Progenitor cell of endocrine pancreas (in vitro differentiated cells): ENCODE measurements around the gene SAMD4B. TPM values are rescaled to one million over a fixed set of nuclear protein-coding genes. Genes with fewer than 3 reads are reported as not detected.
A peak's percentile ranks its signal among the peaks of the same experiment; 100 is the strongest.

Experiments used
- DNase-seq: peaks from one replicate; pipeline ENCODE4 v3.0.0; 2021; ENCODE audit warnings: low spot score; ENCODE audit not compliant: unreplicated experiment
- H3K27ac Mint-ChIP-seq: 2 replicates; pipeline ENCODE4 v1.8.0; 2021; ENCODE audit warnings: mild to moderate bottlenecking, moderate library complexity, mixed read lengths
- H3K27me3 Mint-ChIP-seq: 2 replicates; pipeline ENCODE4 v1.8.0; 2021; ENCODE audit warnings: mixed read lengths
- H3K36me3 Mint-ChIP-seq: 2 replicates; pipeline ENCODE4 v1.8.0; 2022; ENCODE audit warnings: mixed read lengths; ENCODE audit not compliant: insufficient read depth
- H3K4me1 Mint-ChIP-seq: 2 replicates; pipeline ENCODE4 v1.8.0; 2021; ENCODE audit warnings: low read depth, mixed read lengths
- H3K4me3 Mint-ChIP-seq: 2 replicates; pipeline ENCODE4 v1.8.0; 2021; ENCODE audit warnings: low read depth, mild to moderate bottlenecking, moderate library complexity, mixed read lengths
- H3K9me3 Mint-ChIP-seq: 2 replicates; pipeline ENCODE4 v1.8.0; 2021; ENCODE audit warnings: low read depth, mixed read lengths
- total RNA-seq: library from RNA; stranded (reverse); gene quantifications from 2 replicates; pipeline ENCODE4 v1.2.1, GENCODE V29; 2021
- TF ChIP-seq, protein P1 (sequence below): fragments of 200-600 bp; sonication (generic); IDR thresholded peaks from one replicate; pipeline ENCODE4 v1.5.0; 2021; ENCODE audit warnings: antibody characterized with exemption, mild to moderate bottlenecking; ENCODE audit not compliant: unreplicated experiment

The SAMD4B gene
- total RNA-seq, 1 donor from 2014 or later, result 152 TPM

GRCh38 chr19:39423258-39424086 is 81.3 kb downstream of the SAMD4B start:
- DNase-seq, result no peak
- TF ChIP-seq, protein P1, sequence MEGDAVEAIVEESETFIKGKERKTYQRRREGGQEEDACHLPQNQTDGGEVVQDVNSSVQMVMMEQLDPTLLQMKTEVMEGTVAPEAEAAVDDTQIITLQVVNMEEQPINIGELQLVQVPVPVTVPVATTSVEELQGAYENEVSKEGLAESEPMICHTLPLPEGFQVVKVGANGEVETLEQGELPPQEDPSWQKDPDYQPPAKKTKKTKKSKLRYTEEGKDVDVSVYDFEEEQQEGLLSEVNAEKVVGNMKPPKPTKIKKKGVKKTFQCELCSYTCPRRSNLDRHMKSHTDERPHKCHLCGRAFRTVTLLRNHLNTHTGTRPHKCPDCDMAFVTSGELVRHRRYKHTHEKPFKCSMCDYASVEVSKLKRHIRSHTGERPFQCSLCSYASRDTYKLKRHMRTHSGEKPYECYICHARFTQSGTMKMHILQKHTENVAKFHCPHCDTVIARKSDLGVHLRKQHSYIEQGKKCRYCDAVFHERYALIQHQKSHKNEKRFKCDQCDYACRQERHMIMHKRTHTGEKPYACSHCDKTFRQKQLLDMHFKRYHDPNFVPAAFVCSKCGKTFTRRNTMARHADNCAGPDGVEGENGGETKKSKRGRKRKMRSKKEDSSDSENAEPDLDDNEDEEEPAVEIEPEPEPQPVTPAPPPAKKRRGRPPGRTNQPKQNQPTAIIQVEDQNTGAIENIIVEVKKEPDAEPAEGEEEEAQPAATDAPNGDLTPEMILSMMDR, result no peak
- Mint-ChIP-seq H3K27ac (no peak overlapping the region), H3K4me3 (no peak overlapping the region), H3K4me1 (peaks cover 4% of the 10 kb centered on the region), H3K27me3 (no peaks in the 10 kb centered on the region), H3K9me3 (no peaks in the 10 kb centered on the region), H3K36me3 (peaks cover 10% of the 10 kb centered on the region)

- Mint-ChIP-seq H3K27ac (no peak overlapping the region), H3K27me3 (no peaks in the 10 kb centered on the region), H3K9me3 (no peaks in the 10 kb centered on the region), H3K4me3 (no peak overlapping the region), H3K36me3 (peaks cover 8% of the 10 kb centered on the region), H3K4me1 (peaks cover 9% of the 10 kb centered on the region)
- DNase-seq, result no peak
- TF ChIP-seq, protein P1, result no peak
These were observed 82.7 kb downstream of the SAMD4B start for GRCh38 chr19:39424934-39425333.

- Mint-ChIP-seq H3K27me3 (no peaks in the 10 kb centered on the region), H3K4me3 (no peak overlapping the region), H3K4me1 (peaks cover 9% of the 10 kb centered on the region), H3K9me3 (no peaks in the 10 kb centered on the region), H3K36me3 (peaks cover 8% of the 10 kb centered on the region), H3K27ac (no peak overlapping the region)
- TF ChIP-seq, protein P1, result no peak
- DNase-seq, result no peak
These were observed 83.5 kb downstream of the SAMD4B start for GRCh38 chr19:39425744-39426143.

DNA sequence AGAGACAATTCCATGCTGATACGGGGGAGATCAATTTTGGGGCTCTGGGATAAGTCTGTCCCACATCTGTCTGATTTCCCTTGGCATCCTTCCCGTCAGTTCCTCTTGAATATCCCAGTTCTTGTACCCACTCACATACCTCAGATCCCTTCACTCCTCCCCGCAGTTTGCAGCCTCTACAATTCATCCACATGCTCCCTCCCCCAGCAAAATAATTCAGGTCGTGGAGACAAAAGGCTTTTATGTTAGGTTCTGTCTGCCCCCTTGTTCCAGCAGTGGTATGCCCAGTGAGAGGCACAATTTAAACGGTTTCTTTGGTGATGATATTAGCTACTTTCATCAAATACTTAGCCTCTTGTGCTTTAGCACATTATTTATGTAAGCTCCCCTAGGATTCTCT is 83.9 kb downstream of the SAMD4B start:
- H3K4me3 Mint-ChIP-seq, result no peak overlapping the region
- H3K9me3 Mint-ChIP-seq, result no peaks in the 10 kb centered on the region
- TF ChIP-seq, protein P1, result no peak
- DNase-seq, result no peak
- H3K27me3 Mint-ChIP-seq, result no peaks in the 10 kb centered on the region
- H3K27ac Mint-ChIP-seq, result no peak overlapping the region
- peaks cover 9% of the 10 kb centered on the region for H3K4me1 Mint-ChIP-seq
- peaks cover 8% of the 10 kb centered on the region for H3K36me3 Mint-ChIP-seq

DNA sequence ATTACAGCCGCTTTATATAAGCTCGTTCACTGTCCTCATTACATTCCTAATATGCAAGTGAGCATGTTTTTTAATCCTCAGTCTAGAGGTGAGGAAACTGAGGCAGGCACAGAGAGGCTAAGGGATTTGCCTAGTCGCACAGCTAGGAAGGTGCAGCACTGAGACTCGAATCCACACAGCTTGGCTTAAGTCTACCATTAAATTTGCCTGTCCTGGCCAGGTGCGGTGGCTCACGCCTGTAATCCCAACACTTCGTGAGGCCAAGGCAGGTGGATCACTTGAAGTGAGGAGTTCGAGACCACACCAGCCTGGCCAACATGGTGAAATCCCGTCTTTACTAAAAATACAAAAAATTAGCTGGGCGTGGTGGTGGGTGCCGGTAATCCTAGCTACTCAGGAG is 85.5 kb downstream of the SAMD4B start:
- TF ChIP-seq, protein P1, result no peak
- H3K4me1 Mint-ChIP-seq, result peaks cover 9% of the 10 kb centered on the region
- H3K9me3 Mint-ChIP-seq, result no peaks in the 10 kb centered on the region
- H3K27me3 Mint-ChIP-seq, result no peaks in the 10 kb centered on the region
- H3K36me3 Mint-ChIP-seq, result peaks cover 8% of the 10 kb centered on the region
- H3K4me3 Mint-ChIP-seq, result no peak overlapping the region
- peak overlapping the region; percentile 92 for H3K27ac Mint-ChIP-seq
- no peak for DNase-seq
